GM23248 (cell line): ENCODE results near the gene GSPT1. TPM values are rescaled to one million over a fixed set of nuclear protein-coding genes. Genes with fewer than 3 reads are reported as not detected.
A peak's percentile ranks its signal among the peaks of the same experiment; 100 is the strongest.

Source experiments
- DNase-seq: peaks from one replicate; pipeline ENCODE4 v3.0.0-alpha.2; 2015
- H2AFZ ChIP-seq: fragments of 200-600 bp; sonication (generic); 2 replicates; pipeline ENCODE4 v1.6.1; 2016; ENCODE audit warnings: antibody characterized with exemption
- H3F3A ChIP-seq: fragments of 200-600 bp; sonication (generic); 2 replicates; pipeline ENCODE4 v1.6.1; 2016; ENCODE audit warnings: mild to moderate bottlenecking, antibody characterized with exemption, mixed run types; ENCODE audit not compliant: insufficient read depth
- H3K27ac ChIP-seq: fragments of 200-600 bp; sonication (generic); 2 replicates; pipeline ENCODE4 v1.5.1; 2016; ENCODE audit warnings: mild to moderate bottlenecking
- H3K27me3 ChIP-seq: fragments of 200-600 bp; sonication (generic); replicated peaks from 2 replicates; pipeline ENCODE4 v1.6.1; 2016; ENCODE audit warnings: mild to moderate bottlenecking; ENCODE audit not compliant: insufficient read depth
- H3K36me3 ChIP-seq: fragments of 200-600 bp; sonication (generic); 2 replicates; pipeline ENCODE4 v1.6.1; 2016; ENCODE audit warnings: low read depth, mild to moderate bottlenecking
- H3K4me1 ChIP-seq: fragments of 200-600 bp; sonication (generic); 2 replicates; pipeline ENCODE4 v1.6.1; 2016; ENCODE audit warnings: mild to moderate bottlenecking; ENCODE audit not compliant: insufficient read depth
- H3K4me2 ChIP-seq: fragments of 200-600 bp; sonication (generic); one replicate; pipeline ENCODE4 v1.6.1; 2016; ENCODE audit warnings: mild to moderate bottlenecking; ENCODE audit not compliant: unreplicated experiment
- H3K4me3 ChIP-seq: fragments of 200-600 bp; sonication (generic); 2 replicates; pipeline ENCODE4 v1.5.1; 2016; ENCODE audit warnings: mild to moderate bottlenecking
- H3K79me2 ChIP-seq: fragments of 200-600 bp; sonication (generic); 2 replicates; pipeline ENCODE4 v1.6.1; 2016; ENCODE audit warnings: mild to moderate bottlenecking; ENCODE audit not compliant: insufficient read depth
- H3K9ac ChIP-seq: fragments of 200-600 bp; sonication (generic); 2 replicates; pipeline ENCODE4 v1.6.1; 2016; ENCODE audit warnings: mild to moderate bottlenecking
- H3K9me2 ChIP-seq: fragments of 200-600 bp; sonication (generic); 2 replicates; pipeline ENCODE4 v1.6.1; 2016; ENCODE audit warnings: mixed run types, mild to moderate bottlenecking, moderate library complexity; ENCODE audit not compliant: insufficient read depth
- H3K9me3 ChIP-seq: fragments of 200-600 bp; sonication (generic); one replicate; pipeline ENCODE4 v1.6.1; 2017; ENCODE audit warnings: low read depth
- H4K20me1 ChIP-seq: fragments of 200-600 bp; sonication (generic); 2 replicates; pipeline ENCODE4 v1.6.0; 2016; ENCODE audit not compliant: insufficient read depth
- EZH2 ChIP-seq: fragments of 200-600 bp; sonication (generic); IDR thresholded peaks from 2 replicates; pipeline ENCODE4 v1.6.1; 2018; ENCODE audit warnings: antibody characterized with exemption, mild to moderate bottlenecking; ENCODE audit not compliant: insufficient read depth, poor library complexity, severe bottlenecking
- EZH2phosphoT487 ChIP-seq: fragments of 200-600 bp; sonication (generic); IDR thresholded peaks from 2 replicates; pipeline ENCODE4 v1.6.1; 2018; ENCODE audit warnings: antibody characterized with exemption, moderate library complexity, mild to moderate bottlenecking, low read depth; ENCODE audit not compliant: insufficient read depth
- WGBS, 2 experiments: methylation state at CpG; one replicate each; pipeline ENCODE4 v1.1.6; 2015 to 2017; ENCODE audit warnings: low lambda C conversion rate in 2 of 2, low coverage in 1 of 2; ENCODE audit errors: missing lambda C conversion rate in 2 of 2; 5-methylcytosine and 5-hydroxymethylcytosine counted together
- in situ Hi-C: fragments of 300-500 bp; cut with MboI; formaldehyde crosslinking; loops from 2 replicates; pipeline ENCODE4 v1.15.0; 2020
- polyA plus RNA-seq: library from polyadenylated mRNA; unstranded; fragments of >200 nt; fragmentation: Nextera tagmentation; extraction: Ambion mirVana; gene quantifications from 2 replicates; pipeline ENCODE4 v1.2.1, GENCODE V29; 2016
- total RNA-seq: library from RNA; depleted of rRNA; stranded (reverse); fragments of >200 nt; shearing (Covaris generic); gene quantifications from 2 replicates; pipeline ENCODE4 v1.2.3, GENCODE V29; 2014

The GSPT1 gene
- total and polyA plus RNA-seq, 2 experiments from 2014 or later, result 78.7 to 112 TPM

GRCh38 chr16:11869353-11870228 is 46.2 kb downstream of the GSPT1 start:
- Histone ChIP-seq H3K9ac (no peak overlapping the region), H3K4me3 (no peak overlapping the region), H3K79me2 (peaks cover 91% of the 10 kb centered on the region), H4K20me1 (no peaks in the 10 kb centered on the region), H3K9me3 (no peaks in the 10 kb centered on the region), H3K4me2 (no peak overlapping the region), H3K27ac (no peak overlapping the region), H2AFZ (no peak overlapping the region), H3K4me1 (peaks cover 6% of the 10 kb centered on the region), H3F3A (peaks cover 70% of the 10 kb centered on the region), H3K36me3 (peaks cover 40% of the 10 kb centered on the region), H3K27me3 (no peaks in the 10 kb centered on the region), H3K9me2 (no peaks in the 10 kb centered on the region)
- no peak for DNase-seq
- TF ChIP-seq EZH2 (no peak), EZH2phosphoT487 (no peak)
- in situ Hi-C loops, result no loop called here
- WGBS, 2 experiments, result 97 to 98% methylated on average over 8 of the region's 8 CpGs

GRCh38 chr16:11868412-11868980 is 47.3 kb downstream of the GSPT1 start:
- Histone ChIP-seq H3K36me3 (peaks cover 29% of the 10 kb centered on the region), H3K4me1 (peaks cover 6% of the 10 kb centered on the region), H3K9ac (no peak overlapping the region), H3K9me2 (no peaks in the 10 kb centered on the region), H3K79me2 (peaks cover 91% of the 10 kb centered on the region), H2AFZ (no peak overlapping the region), H3K4me2 (no peak overlapping the region), H3K27me3 (no peaks in the 10 kb centered on the region), H3K9me3 (no peaks in the 10 kb centered on the region), H3F3A (peaks cover 70% of the 10 kb centered on the region), H4K20me1 (no peaks in the 10 kb centered on the region), H3K4me3 (no peak overlapping the region), H3K27ac (no peak overlapping the region)
- no peak for DNase-seq
- in situ Hi-C loops, result no loop called here
- 100% methylated on average over 2 of the region's 2 CpGs for WGBS, 2 experiments
- TF ChIP-seq EZH2 (no peak), EZH2phosphoT487 (no peak)

- DNase-seq, result no peak
- 63 to 68% methylated on average over 2 of the region's 2 CpGs for WGBS, 2 experiments
- Histone ChIP-seq H4K20me1 (no peaks in the 10 kb centered on the region), H3K9me3 (no peaks in the 10 kb centered on the region), H3K4me2 (no peak overlapping the region), H3K27ac (no peak overlapping the region), H3K9ac (no peak overlapping the region), H3K9me2 (no peaks in the 10 kb centered on the region), H3K27me3 (no peaks in the 10 kb centered on the region), H3K4me3 (no peak overlapping the region), H2AFZ (no peak overlapping the region), H3K4me1 (peaks cover 4% of the 10 kb centered on the region), H3K36me3 (no peaks in the 10 kb centered on the region), H3K79me2 (peaks cover 98% of the 10 kb centered on the region), H3F3A (peaks cover 36% of the 10 kb centered on the region)
- in situ Hi-C loops, result no loop called here
- TF ChIP-seq EZH2 (no peak), EZH2phosphoT487 (no peak)
Observed at GRCh38 chr16:11862489-11862888, 53.3 kb downstream of the GSPT1 start.

GRCh38 chr16:11857161-11857560 is 58.6 kb downstream of the GSPT1 start:
- 64 to 66% methylated on average over 4 of the region's 4 CpGs for WGBS, 2 experiments
- no peaks in the 10 kb centered on the region for H3K9me2 ChIP-seq
- peaks cover 4% of the 10 kb centered on the region for H3K4me1 ChIP-seq
- in situ Hi-C loops, result no loop called here
- peak; percentile 43 for DNase-seq
- H3K4me2 ChIP-seq, result no peak overlapping the region
- H4K20me1 ChIP-seq, result no peaks in the 10 kb centered on the region; the same call in 1 of the 2 replicates
- TF ChIP-seq EZH2phosphoT487 (no peak), EZH2 (no peak)
- H3K4me3 ChIP-seq, result no peak overlapping the region
- H3K79me2 ChIP-seq, result peaks cover 95% of the 10 kb centered on the region
- no peak overlapping the region for H3K9ac ChIP-seq
- H3K9me3 ChIP-seq, result no peaks in the 10 kb centered on the region
- H3F3A ChIP-seq, result peaks cover 3% of the 10 kb centered on the region
- H3K27ac ChIP-seq, result no peak overlapping the region
- H3K36me3 ChIP-seq, result no peaks in the 10 kb centered on the region
- H2AFZ ChIP-seq, result no peak overlapping the region
- no peaks in the 10 kb centered on the region for H3K27me3 ChIP-seq
